Subcutaneous adipose tissue (tissue), 4 donors: ENCODE results near the gene SNX32. TPM values are rescaled to one million over a fixed set of nuclear protein-coding genes. Genes with fewer than 3 reads are reported as not detected.

Experiments
- CTCF ChIP-seq: fragments of 450-650 bp; IDR thresholded peaks from one replicate; pipeline ENCODE4 v1.5.1; 2016; ENCODE audit warnings: low read depth, mild to moderate bottlenecking, control low read depth, antibody characterized with exemption, moderate library complexity
- total RNA-seq, 4 donors: library from RNA; depleted of rRNA; stranded (reverse); fragments of >200 nt; gene quantifications; one replicate each; pipeline ENCODE4 v1.1.0, GENCODE V29; 2016

SNX32 gene
- total RNA-seq, 4 donors from 2014 or later = 0.85 TPM; not detected in 3

- no peak for TF ChIP-seq CTCF
Observed at GRCh38 chr11:65821107-65821506, 12.7 kb upstream of the SNX32 start.

- TF ChIP-seq CTCF = no peak
Observed at GRCh38 chr11:65822776-65823528, 10.8 kb upstream of the SNX32 start.

GRCh38 chr11:65826984-65827735 lies 6.6 kb upstream of the SNX32 start:
- no peak for TF ChIP-seq CTCF

GRCh38 chr11:65829459-65829858 lies 4.3 kb upstream of the SNX32 start:
- TF ChIP-seq CTCF = no peak

- TF ChIP-seq CTCF = no peak
Observed at GRCh38 chr11:65834202-65834601, 439 bp downstream of the SNX32 start.

GRCh38 chr11:65842144-65842543 lies 8.4 kb downstream of the SNX32 start:
- TF ChIP-seq CTCF = no peak

- no peak for TF ChIP-seq CTCF
Observed at GRCh38 chr11:65843811-65844210, 10.0 kb downstream of the SNX32 start.
